Pons (tissue), 1 donor: ENCODE measurements around the gene CHD2.
"Not testable (repeated sequence)": the region's sequence is repeated elsewhere in the genome, so short reads cannot be mapped to it uniquely, and the experiment has no call there.

Experiments
- DNase-seq: peaks from one replicate; pipeline ENCODE4 v3.0.0-alpha.2; 2016; ENCODE audit warnings: low spot score

The CHD2 gene

DNA sequence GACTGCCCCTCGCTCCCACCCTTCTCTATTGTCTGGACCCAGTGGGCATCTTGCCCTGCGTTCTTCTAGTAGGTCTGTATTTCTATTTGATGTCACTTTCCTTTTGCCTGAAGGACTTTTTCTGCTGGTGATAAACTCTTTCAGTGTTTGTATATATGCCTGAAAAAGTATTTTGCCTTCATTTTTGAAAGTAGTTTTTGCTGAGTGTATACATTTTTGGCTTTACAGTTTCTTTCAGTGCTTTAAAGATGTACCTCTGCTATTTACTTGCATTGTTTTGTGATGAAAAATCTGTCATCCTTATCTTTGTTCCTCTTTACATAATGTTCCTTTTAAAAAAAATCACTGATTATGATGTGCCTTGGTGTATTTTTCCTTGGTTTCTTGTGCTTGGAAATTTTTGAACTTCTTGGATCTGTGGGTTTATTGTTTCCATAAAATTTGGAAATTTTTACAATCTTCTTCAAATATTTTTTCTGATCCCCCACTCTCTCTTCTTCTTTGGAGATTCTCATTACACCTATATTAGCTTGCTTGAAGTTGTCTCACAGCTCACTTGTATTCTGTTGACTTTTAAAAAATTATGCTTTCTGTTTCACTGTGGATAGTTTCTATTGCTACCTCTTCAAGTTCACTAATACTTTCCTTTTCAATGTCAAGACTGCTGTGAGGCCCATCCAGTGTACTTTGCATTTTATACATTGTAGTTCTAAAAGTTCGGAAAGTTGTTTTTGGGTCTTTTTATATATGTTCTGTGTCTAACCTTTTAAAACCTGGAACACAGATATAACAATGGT lies 121.0 kb downstream of the CHD2 start:
- no peak for DNase-seq

DNA sequence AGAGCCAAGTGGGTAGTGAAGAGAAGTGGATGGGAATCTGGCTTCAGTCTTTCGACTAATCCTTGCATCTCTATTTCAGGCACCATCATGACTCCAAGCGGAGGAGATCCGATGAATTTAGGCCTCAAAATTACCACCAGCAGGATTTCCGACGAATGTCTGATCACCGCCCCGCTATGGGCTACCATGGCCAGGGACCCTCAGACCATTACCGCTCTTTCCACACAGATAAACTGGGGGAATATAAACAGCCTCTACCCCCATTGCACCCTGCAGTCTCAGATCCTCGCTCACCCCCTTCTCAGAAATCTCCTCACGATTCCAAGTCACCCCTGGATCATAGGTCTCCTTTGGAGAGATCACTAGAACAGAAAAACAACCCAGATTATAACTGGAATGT lies 124.2 kb downstream of the CHD2 start:
- DNase-seq, result no peak

DNA sequence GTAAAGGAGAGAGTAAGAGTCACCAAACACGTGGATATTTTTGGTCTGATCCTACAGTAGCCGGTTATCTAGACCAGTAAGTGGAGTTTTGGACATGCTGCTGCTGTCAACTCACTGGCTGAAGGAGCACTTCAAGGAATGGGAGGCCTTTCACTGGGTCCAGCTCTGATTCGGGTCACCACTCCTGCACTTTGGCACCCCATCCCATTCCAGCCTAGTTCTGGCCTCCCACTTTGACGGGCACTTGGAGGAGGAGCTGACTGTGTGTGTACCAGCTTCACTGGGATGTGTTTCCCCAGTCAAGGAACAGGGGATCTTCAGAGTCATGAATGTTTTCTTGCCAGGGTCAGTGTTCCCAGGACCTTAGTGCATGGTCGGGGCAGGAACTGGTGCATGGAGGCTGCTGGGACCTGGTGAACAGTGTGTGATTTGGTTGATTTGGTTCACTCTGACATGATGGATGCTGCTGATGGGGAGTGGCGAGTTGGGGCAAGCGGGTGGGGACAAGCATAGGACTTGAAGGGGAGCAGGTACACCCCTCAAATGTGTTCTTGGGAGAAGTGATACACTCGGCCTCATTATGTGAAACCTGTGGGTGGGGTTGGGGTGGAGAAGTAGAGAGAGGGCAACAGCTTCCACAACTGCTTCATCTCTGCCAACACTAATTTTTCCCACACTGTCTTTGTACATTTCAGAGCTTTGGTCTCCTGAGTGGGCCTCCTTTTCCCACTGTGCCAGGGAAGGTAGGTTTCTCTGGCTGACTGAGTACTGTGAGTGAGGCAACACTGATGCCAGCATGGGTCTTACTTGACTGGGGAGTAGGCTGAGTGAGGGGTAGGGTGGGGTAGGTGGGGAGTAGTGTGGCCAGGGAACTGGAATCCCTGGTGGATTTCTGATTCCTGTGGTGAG lies 124.8 kb downstream of the CHD2 start:
- no peak for DNase-seq

DNA sequence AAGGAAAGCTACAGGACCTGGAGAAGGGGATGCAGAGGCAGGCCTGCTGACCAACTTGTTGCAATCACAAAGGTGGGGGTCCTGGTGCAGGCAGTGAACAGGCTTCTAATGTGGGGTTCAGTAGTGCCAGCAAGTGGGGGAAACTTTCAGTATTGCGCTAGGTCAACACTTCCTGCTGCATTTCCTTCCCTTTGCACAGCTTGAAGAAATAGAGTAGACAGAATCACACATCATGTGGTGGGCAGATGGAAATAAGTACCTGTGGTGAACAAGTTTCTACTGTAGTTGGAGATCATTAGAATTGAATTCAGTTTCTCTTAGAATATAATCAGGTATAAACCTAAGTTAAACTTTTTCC lies 125.5 kb downstream of the CHD2 start:
- no peak for DNase-seq

DNA sequence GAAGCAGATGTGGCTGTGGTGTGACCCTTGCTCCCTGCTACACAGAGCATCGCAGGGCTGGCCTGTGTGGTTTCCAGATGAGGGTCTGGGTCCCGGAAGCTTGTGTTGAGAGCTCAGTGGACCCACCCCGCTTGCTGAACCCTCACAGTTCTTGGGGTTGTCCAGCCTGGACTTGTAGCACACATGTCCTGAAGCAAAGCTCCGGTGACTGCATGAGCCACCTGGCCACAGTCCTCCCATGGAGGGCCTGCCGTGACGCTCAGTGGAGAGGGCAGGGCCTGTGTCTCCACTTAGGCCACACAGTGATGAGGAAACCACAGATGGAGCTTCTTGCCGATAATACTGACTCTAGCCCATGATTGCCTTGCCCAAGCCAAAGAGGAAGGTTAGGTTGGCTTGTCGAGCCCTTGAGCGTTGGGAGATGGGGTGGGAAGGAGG lies 126.3 kb downstream of the CHD2 start:
- no peak for DNase-seq

DNA sequence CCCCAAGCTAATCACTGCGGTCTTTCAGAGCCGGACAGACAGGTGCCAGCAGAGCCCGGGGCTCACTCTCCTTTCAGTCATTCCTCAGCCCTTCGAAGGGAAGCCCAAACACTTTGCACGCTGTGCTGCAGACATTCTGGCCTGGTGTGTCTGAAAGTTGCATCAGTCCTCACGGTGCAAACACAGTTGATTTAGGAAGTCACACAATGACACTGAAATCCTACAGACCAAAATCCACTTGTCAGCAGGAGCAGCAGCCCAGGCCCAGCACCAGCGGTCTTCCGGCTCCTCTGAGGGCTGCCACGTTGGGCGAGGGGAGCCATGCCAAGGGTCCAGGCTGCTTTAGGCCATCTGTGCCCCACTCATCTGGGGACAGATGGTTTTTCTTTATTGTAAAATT lies 127.3 kb downstream of the CHD2 start:
- DNase-seq, result no peak

DNA sequence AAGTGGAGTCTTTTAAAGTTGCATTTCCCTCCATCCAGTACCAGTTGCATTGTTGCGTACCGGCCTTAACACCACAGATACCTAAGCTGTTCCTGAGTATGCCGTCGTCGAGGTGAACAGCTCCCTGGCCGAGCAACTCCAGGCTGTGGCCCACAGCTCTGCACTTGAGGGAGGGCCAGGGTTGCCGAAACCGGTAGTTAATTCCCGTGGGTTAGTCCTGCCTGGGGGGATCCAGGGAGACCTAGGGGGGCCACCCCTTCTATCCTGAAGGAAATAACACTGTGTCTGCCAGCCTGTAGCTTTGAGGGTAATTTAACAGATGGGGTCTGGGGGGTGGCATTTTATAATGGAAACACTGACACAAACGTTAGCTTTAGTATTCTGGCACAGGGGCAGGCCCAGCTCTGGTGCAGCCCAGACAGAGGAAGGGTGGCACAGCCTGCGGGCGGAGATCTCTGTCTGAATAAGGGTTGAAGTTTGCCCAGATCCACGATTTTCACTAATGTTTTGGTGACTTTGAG lies 128.0 kb downstream of the CHD2 start:
- no peak for DNase-seq

DNA sequence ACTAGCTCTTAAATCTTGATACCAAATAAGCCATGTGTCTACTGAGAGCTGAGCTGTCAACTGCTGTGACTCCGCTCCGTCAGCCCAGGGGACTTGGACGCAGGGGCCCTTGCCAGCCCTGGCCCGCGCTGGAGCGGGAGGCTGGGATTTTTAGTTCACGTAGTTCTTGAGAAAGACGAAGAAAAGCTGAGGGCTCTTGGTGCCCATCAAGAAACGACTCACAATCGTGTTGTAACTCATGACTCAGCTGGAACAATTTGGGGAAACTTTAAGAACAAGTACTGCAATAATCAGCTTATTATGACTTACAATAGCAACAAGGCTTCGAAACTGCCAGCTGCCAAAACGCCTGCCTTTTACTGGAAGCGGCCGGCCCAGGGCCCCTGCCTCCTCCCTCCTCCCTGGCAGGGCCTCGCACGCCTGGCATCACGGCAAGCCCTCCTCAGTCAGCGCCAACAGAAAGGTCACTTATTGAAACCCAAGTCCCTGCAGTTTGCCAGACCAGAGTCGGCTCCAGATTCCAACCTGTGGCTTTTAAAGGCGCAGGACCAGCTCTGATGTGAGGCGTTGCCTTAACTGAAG lies 128.6 kb downstream of the CHD2 start:
- DNase-seq, result peak; percentile 65

DNA sequence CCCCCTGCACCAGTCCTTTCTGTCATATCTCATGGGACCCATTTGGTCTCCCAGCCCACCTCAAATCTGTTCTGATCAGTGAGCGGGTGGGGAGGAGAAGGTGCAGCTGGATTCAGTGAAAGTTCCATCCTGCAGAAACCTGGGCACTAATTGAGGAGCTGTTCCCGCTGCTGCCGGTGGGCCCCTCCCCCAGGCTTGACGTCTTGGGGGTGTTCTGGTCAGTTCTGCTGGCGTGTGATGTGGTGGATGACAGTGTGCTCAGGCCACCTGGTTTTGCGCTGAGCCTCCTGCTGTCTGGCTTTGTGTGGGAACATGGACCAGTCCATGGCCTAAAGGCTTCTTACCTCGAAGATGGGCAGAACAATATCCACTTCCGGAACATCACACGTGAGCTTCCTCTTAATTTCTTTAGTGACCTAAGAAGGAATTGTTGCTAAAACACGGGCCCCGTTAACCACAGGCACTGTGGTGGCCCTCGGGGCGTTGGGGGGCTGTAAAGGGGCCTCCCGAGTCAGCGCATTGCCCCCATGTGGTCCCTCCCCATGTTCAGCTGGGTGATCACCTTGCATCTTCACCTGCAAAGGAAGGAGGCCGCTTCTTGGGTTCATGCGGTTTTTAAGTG lies 129.2 kb downstream of the CHD2 start:
- no peak for DNase-seq

DNA sequence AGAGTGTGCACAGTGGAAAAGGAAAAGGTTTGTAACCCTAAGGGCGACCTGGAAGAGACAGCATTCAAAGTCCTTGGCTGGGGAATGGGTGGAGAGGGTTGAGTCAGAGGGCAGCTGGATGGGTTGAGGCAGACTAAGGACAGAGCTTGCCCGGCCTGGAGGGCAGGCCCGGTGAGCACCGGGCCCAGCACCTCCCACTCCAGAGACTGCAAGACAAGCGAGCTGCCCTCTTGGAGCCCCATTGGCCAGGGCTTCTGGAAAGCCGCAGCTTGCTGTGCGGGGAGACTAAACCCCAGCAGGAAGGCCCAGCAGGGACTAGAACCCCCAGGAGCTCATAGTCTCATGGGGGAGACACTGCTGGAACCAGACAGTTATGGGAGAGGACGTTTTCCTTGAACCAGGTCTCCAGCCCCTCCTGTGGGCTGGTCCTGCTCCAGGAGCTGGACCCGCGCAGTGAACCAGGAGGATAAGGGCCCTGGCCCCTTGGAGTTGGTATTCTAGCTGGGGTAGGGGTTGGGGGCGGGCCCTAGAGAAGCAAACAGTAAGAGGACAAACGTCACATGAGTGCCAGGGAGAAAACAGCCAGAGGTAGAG lies 129.8 kb downstream of the CHD2 start:
- no peak for DNase-seq

DNA sequence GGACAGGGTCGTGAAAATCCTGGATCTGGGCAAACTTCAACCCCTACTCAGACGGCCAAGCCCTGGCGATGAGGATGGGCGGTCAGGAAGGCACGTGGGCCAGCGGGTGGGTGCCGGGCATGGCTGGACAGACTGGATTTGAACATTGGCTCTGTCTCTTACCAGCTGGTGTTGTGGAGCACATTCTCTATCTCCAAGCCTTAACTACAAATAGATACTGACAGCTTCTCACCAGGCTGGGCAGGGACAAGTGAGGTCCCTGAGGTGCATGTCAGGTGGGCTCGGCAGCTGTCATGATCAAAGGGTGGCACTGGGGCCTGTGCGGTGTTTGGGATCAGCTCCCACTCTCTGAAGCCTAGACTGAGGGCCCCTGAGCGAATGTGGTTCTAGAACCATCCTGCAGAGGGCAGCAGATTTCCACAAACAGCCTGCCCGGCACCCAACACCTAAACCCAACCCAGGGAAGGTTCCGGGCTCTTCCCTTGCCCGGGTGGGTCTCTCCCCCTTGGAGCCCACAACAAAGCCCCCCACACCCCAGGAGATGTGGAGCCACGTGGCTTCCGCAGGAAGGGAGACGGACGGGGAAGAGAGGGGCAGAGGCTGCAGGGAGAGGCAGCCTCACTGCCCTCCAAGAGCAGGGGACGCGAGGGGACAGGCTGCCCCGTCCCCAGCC lies 130.4 kb downstream of the CHD2 start:
- peak; percentile 73 for DNase-seq

DNA sequence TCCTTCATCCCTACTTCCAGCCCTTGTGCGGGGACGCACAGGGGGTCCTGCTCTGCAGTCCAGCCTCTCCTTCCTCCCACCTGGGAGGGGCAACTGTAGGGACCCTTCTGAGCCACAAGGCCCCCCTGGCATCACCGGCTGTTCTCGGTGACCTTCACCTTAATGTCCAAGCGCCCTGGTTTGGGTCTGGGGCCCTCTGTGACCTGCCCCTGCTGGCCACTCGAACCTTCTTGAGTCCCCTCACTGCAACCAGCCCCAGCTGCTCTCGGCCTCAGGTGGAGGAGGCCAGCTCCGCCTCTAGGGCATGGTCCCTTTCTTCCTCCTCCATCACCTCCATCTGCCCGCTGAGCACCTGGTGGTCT lies 131.0 kb downstream of the CHD2 start:
- no peak for DNase-seq

DNA sequence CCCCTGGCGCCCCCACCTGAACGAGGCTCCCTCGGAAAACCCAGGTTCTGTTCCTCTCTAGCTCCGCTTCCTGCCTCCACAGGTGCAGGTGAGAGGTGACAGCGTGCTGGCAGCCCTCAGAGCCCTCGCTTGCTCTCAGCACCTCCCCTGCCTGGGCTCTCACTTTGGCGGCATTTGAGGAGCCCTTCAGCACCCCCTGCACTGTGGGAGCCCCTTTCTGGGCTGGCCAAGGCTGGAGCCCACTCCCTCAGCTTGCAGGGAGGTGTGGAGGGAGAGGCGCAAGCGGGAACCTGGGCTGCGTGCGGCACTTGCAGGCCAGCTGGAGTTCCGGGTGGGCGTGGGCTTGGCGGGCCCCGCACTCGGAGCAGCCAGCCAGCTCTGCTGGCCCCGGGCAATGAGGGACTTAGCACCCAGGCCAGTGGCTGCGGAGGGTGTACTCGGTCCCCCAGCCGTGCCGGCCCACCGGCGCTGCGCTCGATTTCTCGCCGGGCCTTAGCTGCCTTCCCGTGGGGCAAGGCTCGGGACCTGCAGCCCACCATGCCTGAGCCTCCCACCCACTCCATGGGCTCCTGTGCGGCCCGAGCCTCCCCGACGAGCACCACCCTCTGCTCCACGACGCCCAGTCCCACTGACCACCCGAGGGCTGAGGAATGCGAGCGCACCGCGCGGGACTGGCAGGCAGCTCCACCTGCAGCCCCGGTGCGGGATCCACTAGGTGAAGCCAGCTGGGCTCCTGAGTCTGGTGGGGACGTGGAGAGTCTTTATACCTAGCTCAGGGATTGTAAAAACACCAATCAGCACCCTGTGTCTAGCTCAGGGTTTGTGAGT lies 131.6 kb downstream of the CHD2 start:
- not testable (repeated sequence) for DNase-seq

DNA sequence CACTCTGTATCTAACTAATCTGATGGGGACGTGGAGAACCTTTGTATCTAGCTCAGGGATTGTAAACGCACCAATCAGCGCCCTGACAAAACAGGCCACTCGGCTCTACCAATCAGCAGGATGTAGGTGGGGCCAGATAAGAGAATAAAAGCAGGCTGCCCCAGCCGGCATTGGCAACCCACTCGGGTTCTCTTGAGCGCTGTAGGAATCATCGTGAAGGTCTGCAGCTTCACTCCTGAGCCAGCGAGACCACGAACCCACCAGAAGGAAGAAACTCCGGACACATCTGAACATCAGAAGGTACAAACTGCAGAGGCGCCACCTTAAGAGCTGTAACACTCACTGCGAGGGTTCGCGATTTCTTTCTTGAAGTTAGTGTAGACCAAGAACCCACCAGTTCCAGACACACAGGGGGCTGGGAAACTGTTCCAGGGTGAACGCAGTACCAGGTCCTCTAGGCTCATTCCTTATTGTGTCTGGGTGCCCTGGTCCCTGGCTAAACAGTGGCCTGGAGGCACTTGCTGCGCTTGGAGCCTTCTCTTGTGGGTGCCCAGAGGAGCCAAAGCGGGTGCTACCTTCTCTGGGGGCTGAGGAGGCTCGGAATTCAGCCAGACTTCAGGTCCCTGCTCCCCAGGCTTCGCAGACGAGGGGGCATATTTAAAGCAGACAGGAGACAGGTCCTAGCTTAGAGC lies 132.5 kb downstream of the CHD2 start:
- not testable (repeated sequence) for DNase-seq

DNA sequence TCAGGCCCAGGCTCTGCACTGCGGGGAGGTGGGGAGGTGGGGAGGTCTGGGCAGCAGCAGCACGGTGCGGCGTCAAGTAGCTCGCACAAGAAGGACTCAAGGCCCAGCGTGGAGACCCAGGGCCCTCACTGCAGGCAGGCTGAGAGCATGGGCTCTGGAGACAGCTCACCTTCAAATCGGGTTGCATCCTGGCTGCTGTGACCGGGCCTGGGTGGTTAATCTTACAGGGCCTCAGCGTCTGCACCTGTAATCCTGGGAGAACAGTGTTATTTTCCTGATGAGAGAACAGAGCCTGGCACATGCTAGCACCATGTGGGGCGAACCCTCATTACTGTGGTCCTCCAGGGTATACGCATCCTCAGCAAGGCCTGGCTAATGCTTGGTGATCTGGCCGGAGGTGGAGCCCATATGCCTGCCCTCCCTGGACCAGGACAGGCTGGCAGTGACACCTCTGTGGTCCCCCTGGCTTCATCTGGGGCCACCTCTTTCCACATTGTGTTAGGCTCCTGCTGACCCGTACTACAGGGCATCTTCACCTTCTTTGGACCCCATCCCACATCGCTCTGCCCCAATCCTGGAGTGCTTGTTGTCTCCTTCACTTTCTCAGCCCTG lies 133.4 kb downstream of the CHD2 start:
- no peak for DNase-seq

DNA sequence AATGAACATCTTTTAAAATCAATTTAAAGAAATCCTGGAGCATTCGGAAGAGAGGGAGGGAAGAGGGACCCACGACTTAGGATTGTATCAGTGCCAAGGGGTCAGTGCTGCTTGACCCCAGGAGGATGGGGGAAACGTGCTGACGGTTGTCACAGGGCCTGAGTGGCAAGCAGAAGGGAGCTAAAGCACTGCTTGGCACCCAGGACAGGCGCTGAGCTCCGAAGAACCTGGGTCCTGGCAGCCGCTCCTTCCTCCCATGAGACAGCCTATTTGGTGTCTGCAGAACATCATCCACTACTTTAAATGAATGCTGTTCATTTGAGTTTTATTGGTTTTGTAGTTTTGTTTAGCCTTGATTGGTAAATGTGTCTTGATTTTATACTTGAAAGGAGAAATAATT lies 134.4 kb downstream of the CHD2 start:
- no peak for DNase-seq

DNA sequence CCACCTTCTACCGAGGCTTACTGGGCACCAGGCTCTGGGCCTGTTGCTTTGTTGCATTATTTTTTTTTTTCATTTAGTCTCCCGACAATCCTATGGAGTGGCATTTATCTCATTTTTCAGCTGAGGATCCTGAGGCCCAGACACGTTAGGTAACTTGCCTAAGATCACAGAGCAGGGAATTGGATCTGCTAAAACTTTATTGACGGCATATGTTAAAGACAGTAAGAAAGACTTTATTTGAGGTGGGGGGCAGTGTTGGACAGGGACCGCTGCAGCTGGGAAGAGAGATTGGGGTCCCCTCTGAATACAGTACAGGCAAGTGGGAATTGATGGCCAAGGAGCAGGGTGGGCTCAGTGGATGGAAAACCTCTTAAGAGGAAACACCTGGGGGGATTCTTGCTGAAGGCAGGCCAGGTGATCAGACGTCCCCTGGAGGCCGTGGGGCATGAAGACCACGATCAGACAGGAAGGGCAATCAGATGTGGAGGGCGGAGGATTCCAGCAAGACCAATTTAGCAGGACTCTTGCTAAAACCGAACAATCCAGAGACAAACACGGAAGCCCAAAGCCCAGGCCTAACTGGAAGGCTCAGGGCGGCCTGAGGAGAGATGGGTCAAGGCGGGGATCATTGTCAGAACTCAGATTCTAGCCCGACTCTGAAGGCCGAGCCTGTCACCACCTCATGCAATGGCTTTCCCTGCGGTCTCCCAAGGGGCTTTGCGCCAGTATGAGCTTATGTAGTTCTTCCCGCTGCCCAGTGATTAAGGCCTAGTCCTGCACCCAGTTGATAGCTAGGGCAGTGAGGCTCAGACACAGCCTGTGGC lies 135.2 kb downstream of the CHD2 start:
- no peak for DNase-seq
